Tibial nerve (tissue), 4 donors: ENCODE results near the gene OR2T6. TPM values are rescaled to one million over a fixed set of nuclear protein-coding genes. Genes with fewer than 3 reads are reported as not detected.

ENCODE experiments used
- DNase-seq, 2 donors: peaks; one replicate each; pipeline ENCODE4 v3.0.0-alpha.2; 2019; ENCODE audit warnings: low spot score in 2 of 2
- H3K27ac ChIP-seq, 4 donors: fragments of 200-600 bp; sonication (generic) in 3 of 4; one replicate each; pipeline ENCODE4 v1.5.1; 2017 to 2019; ENCODE audit warnings: mild to moderate bottlenecking in 1 of 4
- H3K27me3 ChIP-seq, 2 donors: fragments of 200-600 bp; sonication (generic) in 1 of 2; one replicate each; pipeline versions ENCODE4 v1.5.1 to v1.6.0; 2017 to 2019
- H3K36me3 ChIP-seq, 3 donors: fragments of 200-600 bp; sonication (generic); one replicate each; pipeline ENCODE4 v1.5.1; 2018 to 2019
- H3K4me1 ChIP-seq, 4 donors: fragments of 200-600 bp; sonication (generic) in 3 of 4; one replicate each; pipeline ENCODE4 v1.5.1; 2017 to 2019
- H3K4me3 ChIP-seq, 4 donors: fragments of 200-600 bp; sonication (generic) in 3 of 4; one replicate each; pipeline ENCODE4 v1.5.1; 2017 to 2019; ENCODE audit warnings: mild to moderate bottlenecking in 1 of 4, moderate library complexity in 1 of 4
- H3K9me3 ChIP-seq, 4 donors: fragments of 200-600 bp; sonication (generic) in 3 of 4; one replicate each; pipeline ENCODE4 v1.5.1; 2017 to 2019
- CTCF ChIP-seq, 5 experiments: fragments of 200-600 bp in 3 of 5; fragments of 450-650 bp in 2 of 5; sonication (generic) in 3 of 5; IDR thresholded peaks; one replicate each; pipeline ENCODE4 v1.5.1; 2016 to 2019; ENCODE audit warnings: antibody characterized with exemption in 5 of 5, mild to moderate bottlenecking in 3 of 5, moderate library complexity in 2 of 5
- EP300 ChIP-seq, 2 donors: sonication (generic); formaldehyde crosslinking; IDR thresholded peaks; one replicate each; pipeline ENCODE4 v1.6.1; 2017; ENCODE audit warnings: antibody characterized with exemption in 2 of 2, mild to moderate bottlenecking in 1 of 2
- POLR2A ChIP-seq, 2 donors: fragments of 450-650 bp; IDR thresholded peaks; one replicate each; pipeline ENCODE4 v1.6.1; 2017; ENCODE audit warnings: antibody characterized with exemption in 2 of 2, mild to moderate bottlenecking in 2 of 2, moderate library complexity in 2 of 2
- WGBS, 2 donors: methylation state at CpG; one replicate each; pipeline ENCODE4 v1.1.5; 2018; 5-methylcytosine and 5-hydroxymethylcytosine counted together
- total RNA-seq, 4 donors: library from RNA; depleted of rRNA; stranded (reverse); fragments of >200 nt; gene quantifications; one replicate each; pipeline ENCODE4 v1.1.0, GENCODE V29; 2016

Gene OR2T6
- total RNA-seq = not detected

- DNase-seq = no peak
- H3K4me1 ChIP-seq = no peaks in the 10 kb centered on the region
Observed at GRCh38 chr1:248375446-248375845, at the start of gene OR2T6. Gene OR2T6 (plus strand): TSS chr1:248375746. CDS start chr1:248387609, 11,863 bp downstream.

GRCh38 chr1:248343451-248343850 is 32.1 kb upstream of the OR2T6 start:
- Histone ChIP-seq H3K4me3 (no peak overlapping the region), H3K27me3 (no peaks in the 10 kb centered on the region), H3K36me3 (no peaks in the 10 kb centered on the region), H3K4me1 (no peaks in the 10 kb centered on the region), H3K27ac (no peak overlapping the region), H3K9me3 (no peaks in the 10 kb centered on the region)
- no peak for DNase-seq
- no peak for TF ChIP-seq POLR2A (IDR thresholded peaks at IDR 0.05)
- TF ChIP-seq CTCF (IDR thresholded peaks at IDR 0.05) = no peak
- TF ChIP-seq EP300 (IDR thresholded peaks at IDR 0.05) = no peak
- 55 to 64% methylated on average over 3 of the region's 3 CpGs for whole genome bisulfite sequencing, 2 donors

More at GRCh38 chr1:248375446-248375845, at the start of gene OR2T6:
- Histone ChIP-seq H3K9me3 (peaks cover 0 to 4% (median 0%) of the 10 kb centered on the region in 4 donors), H3K27me3 (no peaks in the 10 kb centered on the region), H3K27ac (no peak within 1 kb of the TSS), H3K36me3 (no peaks in the 10 kb centered on the region), H3K4me3 (no peak within 1 kb of the TSS)
- TF ChIP-seq POLR2A (IDR thresholded peaks at IDR 0.05) (no peak), EP300 (IDR thresholded peaks at IDR 0.05) (no peak), CTCF (IDR thresholded peaks at IDR 0.05) (no peak)

- H3K27ac ChIP-seq = no peak within 1 kb of the TSS
- no peak within 1 kb of the TSS for H3K4me3 ChIP-seq
- DNase-seq = no peak
- no peaks in the 10 kb centered on the region for H3K4me1 ChIP-seq
- no peak for TF ChIP-seq EP300 (IDR thresholded peaks at IDR 0.05)
- no peak for TF ChIP-seq POLR2A (IDR thresholded peaks at IDR 0.05)
- TF ChIP-seq CTCF (IDR thresholded peaks at IDR 0.05) = no peak
- no peaks in the 10 kb centered on the region for H3K27me3 ChIP-seq
- H3K36me3 ChIP-seq = no peaks in the 10 kb centered on the region
- WGBS, 2 donors = 67 to 76% methylated on average over 4 of the region's 4 CpGs
- H3K9me3 ChIP-seq = no peaks in the 10 kb centered on the region
Observed at GRCh38 chr1:248348475-248348874, 27.1 kb upstream of the OR2T6 start, which contains the start of gene OR14C36. Gene OR14C36 (plus strand): TSS chr1:248348775. CDS start chr1:248348775, 0 bp downstream.

GRCh38 chr1:248359415-248359814 is 16.1 kb upstream of the OR2T6 start:
- Histone ChIP-seq H3K4me3 (no peak overlapping the region), H3K27me3 (no peaks in the 10 kb centered on the region), H3K36me3 (no peaks in the 10 kb centered on the region), H3K4me1 (no peaks in the 10 kb centered on the region), H3K9me3 (peaks cover 0 to 1% (median 0%) of the 10 kb centered on the region in 4 donors), H3K27ac (peak overlapping the region in 1 of 4 donors; percentile 56)
- DNase-seq = no peak
- WGBS, 2 donors = 50 to 62% methylated on average over 3 of the region's 3 CpGs
- no peak for TF ChIP-seq EP300 (IDR thresholded peaks at IDR 0.05)
- TF ChIP-seq POLR2A (IDR thresholded peaks at IDR 0.05) = no peak
- no peak for TF ChIP-seq CTCF (IDR thresholded peaks at IDR 0.05)

- peak within 1 kb of the TSS in 1 of 4 donors; percentile 77 for H3K27ac ChIP-seq
- 39 to 48% methylated on average over 3 of the region's 3 CpGs for WGBS, 2 donors
- H3K9me3 ChIP-seq = peaks cover 0 to 6% (median 0%) of the 10 kb centered on the region in 4 donors
- no peaks in the 10 kb centered on the region for H3K36me3 ChIP-seq
- DNase-seq = no peak
- TF ChIP-seq EP300 (IDR thresholded peaks at IDR 0.05) (no peak), POLR2A (IDR thresholded peaks at IDR 0.05) (no peak), CTCF (IDR thresholded peaks at IDR 0.05) (no peak)
- H3K4me3 ChIP-seq = no peak within 1 kb of the TSS
- no peaks in the 10 kb centered on the region for H3K27me3 ChIP-seq
- no peaks in the 10 kb centered on the region for H3K4me1 ChIP-seq
Observed at GRCh38 chr1:248361121-248361715, 14.3 kb upstream of the OR2T6 start, which contains the start of gene OR2T4. Gene OR2T4 (plus strand): TSS chr1:248361665. CDS start chr1:248361665, 0 bp downstream.
